Gastrocnemius medialis (tissue), 4 donors: ENCODE data around the gene CXCL5. TPM values are rescaled to one million over a fixed set of nuclear protein-coding genes. Genes with fewer than 3 reads are reported as not detected.

Experiments used
- ATAC-seq, 2 donors: fragments of 150-250 bp; one replicate each; pipeline ENCODE4 v1.9.1; 2016
- DNase-seq, 2 donors: peaks; one replicate each; pipeline ENCODE4 v3.0.0-alpha.2; 2019
- H3K27ac ChIP-seq, 4 donors: fragments of 200-600 bp; sonication (generic); 1 replicate in 1 of 4; 2 replicates in 3 of 4; pipeline ENCODE4 v1.5.1; 2016 to 2018; ENCODE audit warnings: mild to moderate bottlenecking in 2 of 4, moderate library complexity in 1 of 4
- H3K27me3 ChIP-seq, 3 donors: fragments of 200-600 bp; sonication (generic) in 2 of 3; 1 replicate in 1 of 3; 2 replicates in 2 of 3; pipeline versions ENCODE4 v1.5.1 to v1.6.0; 2016 to 2019; ENCODE audit warnings: mild to moderate bottlenecking in 1 of 3, moderate library complexity in 1 of 3
- H3K36me3 ChIP-seq, 2 donors: fragments of 200-600 bp; sonication (generic) in 1 of 2; one replicate each; pipeline ENCODE4 v1.5.1; 2017 to 2018
- H3K4me1 ChIP-seq, 2 donors: fragments of 200-600 bp; sonication (generic) in 1 of 2; one replicate each; pipeline ENCODE4 v1.5.1; 2016 to 2017; ENCODE audit warnings: mild to moderate bottlenecking in 2 of 2
- H3K4me3 ChIP-seq, 4 donors: fragments of 200-600 bp; sonication (generic) in 3 of 4; 1 replicate in 1 of 4; 2 replicates in 3 of 4; pipeline ENCODE4 v1.5.1; 2016 to 2019; ENCODE audit warnings: mild to moderate bottlenecking in 2 of 4
- H3K9me3 ChIP-seq, 3 donors: fragments of 200-600 bp; sonication (generic) in 2 of 3; 1 replicate in 1 of 3; 2 replicates in 2 of 3; pipeline ENCODE4 v1.5.1; 2016 to 2019
- CTCF ChIP-seq, 5 experiments: fragments of 450-650 bp in 3 of 5; fragments of 200-600 bp in 2 of 5; sonication (generic) in 2 of 5; IDR thresholded peaks in 4 of 5; conservative IDR thresholded peaks in 1 of 5; 1 replicate in 4 of 5; 2 replicates in 1 of 5; pipeline ENCODE4 v1.5.1; 2016 to 2019; ENCODE audit warnings: antibody characterized with exemption in 5 of 5, mild to moderate bottlenecking in 3 of 5, moderate library complexity in 3 of 5
- POLR2A ChIP-seq, 2 donors: fragments of 450-650 bp; IDR thresholded peaks; one replicate each; pipeline ENCODE4 v1.6.1; 2017; ENCODE audit warnings: antibody characterized with exemption in 2 of 2, mild to moderate bottlenecking in 2 of 2, moderate library complexity in 2 of 2
- in situ Hi-C, 4 donors: fragments of 200-750 bp; cut with MboI; loops; one replicate each; pipeline versions ENCODE4 v1.15.0 to v1.8.0; 2017; ENCODE audit warnings: low sequenced_read_pairs in 4 of 4
- intact Hi-C: fragments of 100-400 bp; cut with DNase I; formaldehyde crosslinking; loops from one replicate; pipeline ENCODE4 v1.15.1; 2023; ENCODE audit warnings: low total_unique reads
- total RNA-seq, 4 donors: library from RNA; depleted of rRNA; stranded (reverse); fragments of >200 nt; gene quantifications; one replicate each; pipeline versions ENCODE4 v1.1.0 to v1.2.3, GENCODE V29; 2016

Gene CXCL5
- total RNA-seq, 4 donors from 2014 or later: 0.18 TPM; not detected in 3

- H3K27ac ChIP-seq: no peak overlapping the region
- no peaks in the 10 kb centered on the region for H3K9me3 ChIP-seq
- H3K4me1 ChIP-seq: no peaks in the 10 kb centered on the region
- no peak overlapping the region for H3K4me3 ChIP-seq
- in situ Hi-C loops (no loop called here), intact Hi-C loops (no loop called here)
- TF ChIP-seq POLR2A (IDR thresholded peaks at IDR 0.05) (no peak), CTCF (IDR thresholded peaks at IDR 0.05 in 4 of 5, conservative IDR thresholded peaks at IDR 0.05 in 1 of 5) (no peak)
- H3K27me3 ChIP-seq: peaks cover 0 to 2% (median 0%) of the 10 kb centered on the region in 3 donors
- ATAC-seq (no peak), DNase-seq (no peak)
- no peaks in the 10 kb centered on the region for H3K36me3 ChIP-seq
Observed at GRCh38 chr4:73990988-73991741, 7.3 kb downstream of the CXCL5 start.

GRCh38 chr4:73989928-73990327 is 8.5 kb downstream of the CXCL5 start:
- Histone ChIP-seq H3K4me1 (no peaks in the 10 kb centered on the region), H3K27ac (no peak overlapping the region), H3K9me3 (no peaks in the 10 kb centered on the region), H3K36me3 (no peaks in the 10 kb centered on the region), H3K27me3 (no peaks in the 10 kb centered on the region), H3K4me3 (no peak overlapping the region)
- no peak for ATAC-seq
- DNase-seq: no peak
- intact Hi-C loops (no loop called here), in situ Hi-C loops (no loop called here)
- TF ChIP-seq POLR2A (IDR thresholded peaks at IDR 0.05) (no peak), CTCF (IDR thresholded peaks at IDR 0.05 in 4 of 5, conservative IDR thresholded peaks at IDR 0.05 in 1 of 5) (no peak)

- intact Hi-C loops (no loop called here), in situ Hi-C loops (no loop called here)
- H3K4me3 ChIP-seq: no peak overlapping the region
- H3K9me3 ChIP-seq: no peaks in the 10 kb centered on the region
- DNase-seq (no peak), ATAC-seq (no peak)
- H3K27ac ChIP-seq: no peak overlapping the region
- no peaks in the 10 kb centered on the region for H3K27me3 ChIP-seq
- H3K36me3 ChIP-seq: no peaks in the 10 kb centered on the region
- TF ChIP-seq POLR2A (IDR thresholded peaks at IDR 0.05) (no peak), CTCF (IDR thresholded peaks at IDR 0.05 in 4 of 5, conservative IDR thresholded peaks at IDR 0.05 in 1 of 5) (no peak)
- no peaks in the 10 kb centered on the region for H3K4me1 ChIP-seq
Observed at GRCh38 chr4:73989031-73989430, 9.4 kb downstream of the CXCL5 start.

GRCh38 chr4:73988061-73988460 is 10.4 kb downstream of the CXCL5 start, which contains the start of gene PPBP:
TSS of gene PPBP (minus strand) at chr4:73988190. CDS start at chr4:73988103, 87 bp downstream.
- H3K4me3 ChIP-seq: no peak within 1 kb of the TSS
- DNase-seq (no peak), ATAC-seq (no peak)
- H3K4me1 ChIP-seq: no peaks in the 10 kb centered on the region
- H3K9me3 ChIP-seq: no peaks in the 10 kb centered on the region
- H3K27me3 ChIP-seq: no peaks in the 10 kb centered on the region
- no peak within 1 kb of the TSS for H3K27ac ChIP-seq
- in situ Hi-C loops: no loop called here
- TF ChIP-seq POLR2A (IDR thresholded peaks at IDR 0.05): no peak
- no peak for TF ChIP-seq CTCF (IDR thresholded peaks at IDR 0.05 in 4 of 5, conservative IDR thresholded peaks at IDR 0.05 in 1 of 5)
- intact Hi-C loops: no loop called here
- no peaks in the 10 kb centered on the region for H3K36me3 ChIP-seq

- H3K36me3 ChIP-seq: no peaks in the 10 kb centered on the region
- in situ Hi-C loops: no loop called here
- H3K4me1 ChIP-seq: no peaks in the 10 kb centered on the region
- H3K9me3 ChIP-seq: no peaks in the 10 kb centered on the region
- TF ChIP-seq POLR2A (IDR thresholded peaks at IDR 0.05): no peak
- no peak for TF ChIP-seq CTCF (IDR thresholded peaks at IDR 0.05 in 4 of 5, conservative IDR thresholded peaks at IDR 0.05 in 1 of 5)
- DNase-seq (no peak), ATAC-seq (no peak)
- H3K4me3 ChIP-seq: no peak overlapping the region
- no peak overlapping the region for H3K27ac ChIP-seq
- intact Hi-C loops: no loop called here
- H3K27me3 ChIP-seq: peaks cover 0 to 3% (median 0%) of the 10 kb centered on the region in 3 donors
Observed at GRCh38 chr4:73985528-73985852, 13.0 kb downstream of the CXCL5 start.
